Neural progenitor cell (in vitro differentiated cells): ENCODE measurements around the gene SCIN. TPM values are rescaled to one million over a fixed set of nuclear protein-coding genes. Genes with fewer than 3 reads are reported as not detected.

Experiments
- DNase-seq: peaks from one replicate; pipeline ENCODE4 v3.0.0-alpha.2; 2016; ENCODE audit warnings: low spot score
- H2AFZ ChIP-seq: fragments of 200-600 bp; sonication (generic); replicated peaks from 2 replicates; pipeline ENCODE4 v1.6.1; 2016; ENCODE audit warnings: antibody characterized with exemption
- H3F3A ChIP-seq: fragments of 200-600 bp; sonication (generic); 2 replicates; pipeline ENCODE4 v1.6.1; 2016; ENCODE audit warnings: antibody characterized with exemption, low read depth
- H3K27ac ChIP-seq: fragments of 200-600 bp; sonication (generic); 2 replicates; pipeline ENCODE4 v1.5.1; 2016; ENCODE audit warnings: mild to moderate bottlenecking
- H3K27me3 ChIP-seq: fragments of 200-600 bp; sonication (generic); 2 replicates; pipeline ENCODE4 v1.6.1; 2016; ENCODE audit warnings: mild to moderate bottlenecking, moderate library complexity
- H3K36me3 ChIP-seq: fragments of 200-600 bp; sonication (generic); 2 replicates; pipeline ENCODE4 v1.5.1; 2016
- H3K4me1 ChIP-seq: fragments of 200-600 bp; sonication (generic); 2 replicates; pipeline ENCODE4 v1.6.1; 2016; ENCODE audit warnings: mixed run types
- H3K4me2 ChIP-seq: fragments of 200-600 bp; sonication (generic); 2 replicates; pipeline ENCODE4 v1.6.1; 2016
- H3K4me3 ChIP-seq: fragments of 200-600 bp; sonication (generic); 2 replicates; pipeline ENCODE4 v1.5.1; 2016
- H3K79me2 ChIP-seq: fragments of 200-600 bp; sonication (generic); 2 replicates; pipeline ENCODE4 v1.6.1; 2016; ENCODE audit warnings: low read depth
- H3K9ac ChIP-seq: fragments of 200-600 bp; sonication (generic); 2 replicates; pipeline ENCODE4 v1.6.1; 2016
- H3K9me3 ChIP-seq: fragments of 200-600 bp; sonication (generic); 2 replicates; pipeline ENCODE4 v1.5.1; 2016; ENCODE audit warnings: low read depth
- H4K20me1 ChIP-seq: fragments of 200-600 bp; sonication (generic); 2 replicates; pipeline ENCODE4 v1.6.1; 2016; ENCODE audit warnings: low read depth
- H3K27ac Mint-ChIP-seq: 3 replicates; pipeline ENCODE4 v1.8.0; 2021; ENCODE audit warnings: mixed read lengths
- H3K27me3 Mint-ChIP-seq: 2 replicates; pipeline ENCODE4 v1.8.0; 2022; ENCODE audit warnings: low read depth, mild to moderate bottlenecking, inconsistent platforms, moderate library complexity, mixed read lengths; ENCODE audit not compliant: insufficient read depth
- H3K36me3 Mint-ChIP-seq: 3 replicates; pipeline ENCODE4 v1.8.0; 2021; ENCODE audit warnings: mixed read lengths
- H3K4me1 Mint-ChIP-seq: 3 replicates; pipeline ENCODE4 v1.8.0; 2021; ENCODE audit warnings: mixed read lengths
- H3K4me3 Mint-ChIP-seq: 3 replicates; pipeline ENCODE4 v1.8.0; 2021; ENCODE audit warnings: mild to moderate bottlenecking, moderate library complexity, mixed read lengths
- H3K9me3 Mint-ChIP-seq: 3 replicates; pipeline ENCODE4 v1.8.0; 2020; ENCODE audit warnings: mixed read lengths
- CTCF ChIP-seq: fragments of 200-600 bp; sonication (generic); IDR thresholded peaks from 2 replicates; pipeline ENCODE4 v1.5.1; 2017; ENCODE audit warnings: antibody characterized with exemption, mild to moderate bottlenecking
- EZH2 ChIP-seq: fragments of 200-600 bp; sonication (generic); IDR thresholded peaks from 2 replicates; pipeline ENCODE4 v1.6.1; 2017; ENCODE audit warnings: antibody characterized with exemption, mild to moderate bottlenecking, moderate library complexity
- EZH2phosphoT487 ChIP-seq: fragments of 200-600 bp; sonication (generic); IDR thresholded peaks from 2 replicates; pipeline ENCODE4 v1.6.1; 2017; ENCODE audit warnings: antibody characterized with exemption
- total RNA-seq: library from RNA; depleted of rRNA; stranded (reverse); fragments of >200 nt; gene quantifications from 2 replicates; pipeline ENCODE4 v1.2.3, GENCODE V29; 2015; ENCODE audit warnings: low replicate concordance

The SCIN gene
- total RNA-seq, 1 donor from 2014 or later = not detected

- H3K36me3 Mint-ChIP-seq = no peaks in the 10 kb centered on the region
- H3K9me3 Mint-ChIP-seq = no peaks in the 10 kb centered on the region
- Histone ChIP-seq H3K9me3 (no peaks in the 10 kb centered on the region), H3K4me3 (no peak overlapping the region), H3K27ac (no peak overlapping the region), H3F3A (no peaks in the 10 kb centered on the region), H2AFZ (no peak overlapping the region), H3K4me1 (no peaks in the 10 kb centered on the region), H3K36me3 (no peaks in the 10 kb centered on the region), H3K9ac (no peak overlapping the region), H4K20me1 (no peaks in the 10 kb centered on the region), H3K27me3 (no peaks in the 10 kb centered on the region), H3K4me2 (no peak overlapping the region), H3K79me2 (no peaks in the 10 kb centered on the region)
- DNase-seq = no peak
- H3K4me1 Mint-ChIP-seq = no peaks in the 10 kb centered on the region
- no peak overlapping the region for H3K4me3 Mint-ChIP-seq
- no peak overlapping the region for H3K27ac Mint-ChIP-seq
- TF ChIP-seq EZH2phosphoT487 = no peak
- TF ChIP-seq CTCF = no peak
- TF ChIP-seq EZH2 = no peak
- no peaks in the 10 kb centered on the region for H3K27me3 Mint-ChIP-seq
These were observed 8.6 kb downstream of the SCIN start for GRCh38 chr7:12578930-12579640.

- Histone ChIP-seq H3K9me3 (no peaks in the 10 kb centered on the region), H3K9ac (no peak overlapping the region), H3K79me2 (no peaks in the 10 kb centered on the region), H3K4me2 (no peak overlapping the region), H2AFZ (no peak overlapping the region), H3K36me3 (no peaks in the 10 kb centered on the region), H4K20me1 (no peaks in the 10 kb centered on the region), H3F3A (no peaks in the 10 kb centered on the region), H3K27ac (no peak overlapping the region), H3K4me3 (no peak overlapping the region), H3K27me3 (no peaks in the 10 kb centered on the region), H3K4me1 (no peaks in the 10 kb centered on the region)
- H3K27ac Mint-ChIP-seq = no peak overlapping the region
- H3K4me3 Mint-ChIP-seq = no peak overlapping the region
- H3K4me1 Mint-ChIP-seq = no peaks in the 10 kb centered on the region
- no peaks in the 10 kb centered on the region for H3K9me3 Mint-ChIP-seq
- H3K36me3 Mint-ChIP-seq = no peaks in the 10 kb centered on the region
- TF ChIP-seq EZH2phosphoT487 (no peak), EZH2 (no peak), CTCF (no peak)
- H3K27me3 Mint-ChIP-seq = no peaks in the 10 kb centered on the region
- DNase-seq = no peak
These were observed 11.4 kb downstream of the SCIN start for GRCh38 chr7:12581897-12582296.

GRCh38 chr7:12582362-12582761 lies 11.8 kb downstream of the SCIN start:
- DNase-seq = no peak
- no peak overlapping the region for H3K27ac ChIP-seq
- H3K9me3 ChIP-seq = no peaks in the 10 kb centered on the region
- no peaks in the 10 kb centered on the region for H3K9me3 Mint-ChIP-seq
- no peak overlapping the region for H3K4me2 ChIP-seq
- H3K9ac ChIP-seq = no peak overlapping the region
- H3K27me3 Mint-ChIP-seq = no peaks in the 10 kb centered on the region
- H3K36me3 ChIP-seq = no peaks in the 10 kb centered on the region
- no peaks in the 10 kb centered on the region for H3K4me1 Mint-ChIP-seq
- H4K20me1 ChIP-seq = no peaks in the 10 kb centered on the region
- H3K4me3 Mint-ChIP-seq = no peak overlapping the region
- H3K4me3 ChIP-seq = no peak overlapping the region
- no peak overlapping the region for H3K27ac Mint-ChIP-seq
- no peaks in the 10 kb centered on the region for H3K36me3 Mint-ChIP-seq
- H2AFZ ChIP-seq = no peak overlapping the region
- no peaks in the 10 kb centered on the region for H3K79me2 ChIP-seq
- no peaks in the 10 kb centered on the region for H3F3A ChIP-seq
- H3K27me3 ChIP-seq = no peaks in the 10 kb centered on the region
- TF ChIP-seq EZH2 (no peak), CTCF (no peak), EZH2phosphoT487 (no peak)
- H3K4me1 ChIP-seq = no peaks in the 10 kb centered on the region
